A673 (cell line): ENCODE data around the gene CCDC88B. TPM values are rescaled to one million over a fixed set of nuclear protein-coding genes. Genes with fewer than 3 reads are reported as not detected.

Experiments used
- BruUV-seq: library from RNA; stranded (reverse); fragments of 400-500 nt; replicated peaks from 2 replicates; lab custom pipeline; 2021; lab: Mats Ljungman, UMichigan
- CTCF ChIA-PET: fragments of 300-600 bp; sonication (Branson Sonifier 250); formaldehyde crosslinking; loops from one replicate; lab custom pipeline; 2022; ENCODE audit warnings: antibody characterized with exemption; lab: Charles Lee
- POLR2A ChIA-PET: fragments of 300-600 bp; sonication (Branson Sonifier 250); formaldehyde crosslinking; loops from one replicate; lab custom pipeline; 2022; ENCODE audit warnings: antibody characterized with exemption; ENCODE audit not compliant: low non-redundant PET; lab: Charles Lee
- DNase-seq: peaks from one replicate; pipeline ENCODE4 v3.0.0-alpha.2; 2015; ENCODE audit warnings: low spot score
- H3K27ac ChIP-seq: fragments of 200-600 bp; sonication (generic); 2 replicates; pipeline ENCODE4 v1.5.1; 2016; ENCODE audit warnings: mixed run types, low read depth, mild to moderate bottlenecking, mixed read lengths, antibody characterized with exemption, low read length; ENCODE audit not compliant: poor library complexity, severe bottlenecking
- H3K27me3 ChIP-seq: fragments of 200-600 bp; sonication (generic); replicated peaks from 2 replicates; pipeline ENCODE4 v1.6.1; 2017; ENCODE audit warnings: mixed run types, low read depth, mild to moderate bottlenecking, mixed read lengths, antibody characterized with exemption, low read length; ENCODE audit not compliant: insufficient read depth, poor library complexity
- H3K36me3 ChIP-seq: fragments of 200-600 bp; sonication (generic); 2 replicates; pipeline ENCODE4 v1.6.1; 2016; ENCODE audit warnings: mixed run types, mild to moderate bottlenecking, mixed read lengths, antibody characterized with exemption, low read length; ENCODE audit not compliant: insufficient read depth, poor library complexity, severe bottlenecking
- H3K4me1 ChIP-seq: fragments of 200-600 bp; sonication (generic); 2 replicates; pipeline ENCODE4 v1.6.1; 2017; ENCODE audit warnings: mixed run types, mild to moderate bottlenecking, mixed read lengths, antibody characterized with exemption, low read length; ENCODE audit not compliant: insufficient read depth, poor library complexity, severe bottlenecking
- H3K4me3 ChIP-seq: fragments of 200-600 bp; sonication (generic); 2 replicates; pipeline ENCODE4 v1.5.1; 2016; ENCODE audit warnings: low read depth, mixed run types, mild to moderate bottlenecking, mixed read lengths, low read length; ENCODE audit not compliant: poor library complexity, severe bottlenecking
- H3K9me3 ChIP-seq: fragments of 200-600 bp; sonication (generic); 2 replicates; pipeline ENCODE4 v1.6.1; 2016; ENCODE audit warnings: mixed run types, low read depth, mild to moderate bottlenecking, mixed read lengths, antibody characterized with exemption, low read length; ENCODE audit not compliant: poor library complexity, severe bottlenecking
- CTCF ChIP-seq: fragments of 300-800, 200-600 bp; sonication (generic); conservative IDR thresholded peaks from 2 replicates; pipeline ENCODE4 v1.5.1; 2017; ENCODE audit warnings: low read depth, mild to moderate bottlenecking, antibody characterized with exemption, low read length, moderate library complexity, mixed read lengths
- EZH2 ChIP-seq: fragments of 200-600 bp; sonication (generic); IDR thresholded peaks from 2 replicates; pipeline ENCODE4 v1.6.1; 2017; ENCODE audit warnings: borderline replicate concordance, low read depth, mild to moderate bottlenecking, mixed read lengths, antibody characterized with exemption, low read length; ENCODE audit not compliant: poor library complexity, severe bottlenecking
- intact Hi-C: fragments of 100-400 bp; cut with micrococcal nuclease; formaldehyde crosslinking; loops from one replicate; pipeline ENCODE4 v1.10.0; 2022; ENCODE audit not compliant: unreplicated experiment
- total RNA-seq: library from RNA; stranded (reverse); gene quantifications from 2 replicates; pipeline ENCODE4 v1.2.3, GENCODE V29; 2021

CCDC88B gene
- total RNA-seq, 1 experiment from 2014 or later: 0.47 TPM

- peak overlapping the region; percentile 85 for H3K4me3 ChIP-seq
- no peaks in the 10 kb centered on the region for H3K27me3 ChIP-seq
- TF ChIP-seq EZH2 (no peak), CTCF (no peak)
- peak overlapping the region; percentile 94 for H3K27ac ChIP-seq
- no peak for DNase-seq
- BruUV-seq: TSS peak; percentile 44
- H3K36me3 ChIP-seq: peaks cover 24% of the 10 kb centered on the region
- H3K4me1 ChIP-seq: peaks cover 15% of the 10 kb centered on the region
- CTCF ChIA-PET: interaction anchor here (0.6 to 2.5 kb wide), 3 partner anchors 23 to 1488 kb away, joined by 3 to 29 read pairs (median 10); no protein-coding TSS in a partner anchor
- POLR2A ChIA-PET: no interaction called here
- no peaks in the 10 kb centered on the region for H3K9me3 ChIP-seq
- intact Hi-C loops: no loop called here
Measured at GRCh38 chr11:64318766-64319761, 20.9 kb upstream of the CCDC88B start.

- no TSS peak for BruUV-seq
- intact Hi-C loops: no loop called here
- Histone ChIP-seq H3K27ac (no peak overlapping the region), H3K27me3 (no peaks in the 10 kb centered on the region), H3K9me3 (no peaks in the 10 kb centered on the region), H3K4me1 (peaks cover 15% of the 10 kb centered on the region), H3K4me3 (no peak overlapping the region), H3K36me3 (peaks cover 14% of the 10 kb centered on the region)
- TF ChIP-seq CTCF: no peak
- no peak for TF ChIP-seq EZH2
- DNase-seq: no peak
- CTCF ChIA-PET: no interaction called here
- POLR2A ChIA-PET: no interaction called here
Measured at GRCh38 chr11:64320556-64320955, 19.4 kb upstream of the CCDC88B start.

GRCh38 chr11:64321026-64321425 is 19.0 kb upstream of the CCDC88B start:
- H3K4me3 ChIP-seq: no peak overlapping the region

More at GRCh38 chr11:64321026-64321425, 19.0 kb upstream of the CCDC88B start:
- no peaks in the 10 kb centered on the region for H3K9me3 ChIP-seq
- H3K27me3 ChIP-seq: no peaks in the 10 kb centered on the region
- intact Hi-C loops: no loop called here
- H3K36me3 ChIP-seq: peaks cover 11% of the 10 kb centered on the region
- TF ChIP-seq EZH2 (no peak), CTCF (no peak)
- no peak for DNase-seq
- H3K27ac ChIP-seq: no peak overlapping the region
- ChIA-PET POLR2A (no interaction called here), CTCF (no interaction called here)
- peaks cover 15% of the 10 kb centered on the region for H3K4me1 ChIP-seq
- BruUV-seq: no TSS peak
